Measurements from ENCODE around the gene RBFOX1. TPM values are rescaled to one million over a fixed set of nuclear protein-coding genes. Genes with fewer than 3 reads are reported as not detected.

The RBFOX1 gene
- total RNA-seq, 1 donor from 2014 or later: not detected

DNA sequence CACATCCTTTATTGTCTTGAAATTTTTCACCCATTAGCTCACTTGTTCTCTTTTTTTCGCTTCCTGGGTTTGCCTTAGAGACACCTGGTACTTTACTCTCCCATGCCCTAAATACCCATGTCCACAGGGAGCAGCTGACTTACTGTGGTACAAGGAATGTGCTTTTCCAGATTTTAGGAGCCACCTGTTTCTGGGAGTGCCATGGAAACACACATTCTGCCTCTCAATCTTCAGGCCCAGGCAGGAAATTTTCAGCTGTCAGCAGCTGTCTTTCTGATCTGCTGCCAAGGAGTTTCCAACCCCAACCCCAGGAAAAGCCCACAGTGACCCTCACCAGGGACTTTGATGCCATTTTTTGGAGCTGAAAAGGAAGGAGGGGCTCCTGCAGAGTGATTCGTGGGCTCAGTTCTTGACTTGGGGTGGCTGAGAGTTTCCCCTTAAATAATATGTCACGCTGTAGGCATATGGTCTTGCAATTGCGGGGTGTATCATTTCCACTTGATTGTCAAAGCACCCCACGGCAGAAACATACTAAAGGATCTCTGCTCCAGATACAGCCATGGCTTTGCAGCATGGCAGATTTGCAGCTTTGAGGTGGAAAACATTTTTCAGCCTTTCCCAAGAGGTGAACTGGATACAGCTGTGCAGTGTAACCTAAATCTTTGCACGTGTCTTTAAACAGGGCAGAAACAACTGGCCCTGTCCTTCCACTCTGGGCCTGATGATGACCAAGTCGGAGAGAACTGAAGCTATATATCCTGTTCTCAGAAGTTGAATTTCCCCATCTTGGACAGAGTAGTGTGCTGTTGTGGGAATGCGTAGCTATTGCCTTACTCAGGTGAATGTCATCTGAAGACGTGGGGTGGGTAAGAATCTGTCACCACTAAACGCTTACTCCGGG lies 19.2 kb downstream of the RBFOX1 start:
- H3K4me3 ChIP-seq (ENCODE audit: low read depth, low read length): no peak overlapping the region
- no peak for DNase-seq (ENCODE audit: low read depth)
- TF ChIP-seq, protein P1, sequence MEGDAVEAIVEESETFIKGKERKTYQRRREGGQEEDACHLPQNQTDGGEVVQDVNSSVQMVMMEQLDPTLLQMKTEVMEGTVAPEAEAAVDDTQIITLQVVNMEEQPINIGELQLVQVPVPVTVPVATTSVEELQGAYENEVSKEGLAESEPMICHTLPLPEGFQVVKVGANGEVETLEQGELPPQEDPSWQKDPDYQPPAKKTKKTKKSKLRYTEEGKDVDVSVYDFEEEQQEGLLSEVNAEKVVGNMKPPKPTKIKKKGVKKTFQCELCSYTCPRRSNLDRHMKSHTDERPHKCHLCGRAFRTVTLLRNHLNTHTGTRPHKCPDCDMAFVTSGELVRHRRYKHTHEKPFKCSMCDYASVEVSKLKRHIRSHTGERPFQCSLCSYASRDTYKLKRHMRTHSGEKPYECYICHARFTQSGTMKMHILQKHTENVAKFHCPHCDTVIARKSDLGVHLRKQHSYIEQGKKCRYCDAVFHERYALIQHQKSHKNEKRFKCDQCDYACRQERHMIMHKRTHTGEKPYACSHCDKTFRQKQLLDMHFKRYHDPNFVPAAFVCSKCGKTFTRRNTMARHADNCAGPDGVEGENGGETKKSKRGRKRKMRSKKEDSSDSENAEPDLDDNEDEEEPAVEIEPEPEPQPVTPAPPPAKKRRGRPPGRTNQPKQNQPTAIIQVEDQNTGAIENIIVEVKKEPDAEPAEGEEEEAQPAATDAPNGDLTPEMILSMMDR (conservative IDR thresholded peaks at IDR 0.05; ENCODE audit: low read depth, low read length): no peak

DNA sequence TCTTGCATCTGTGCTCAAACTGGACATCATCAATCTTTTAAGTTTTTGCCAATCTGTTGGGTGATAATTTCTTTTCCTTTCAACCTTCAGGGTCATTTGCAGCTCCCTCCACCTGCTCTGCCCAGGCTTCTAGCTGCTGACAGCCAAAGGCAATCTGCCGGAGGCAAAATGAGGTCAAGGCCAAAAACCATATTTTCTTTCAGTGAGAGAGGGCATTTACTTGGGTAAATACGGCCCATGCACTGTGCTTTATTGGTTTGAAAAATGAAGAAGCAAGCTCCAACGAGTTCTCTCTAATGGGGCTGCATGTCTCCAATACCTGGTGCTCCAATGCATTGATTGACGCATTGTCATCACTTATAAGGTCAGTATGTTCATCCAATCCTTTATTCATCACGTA lies 23.1 kb downstream of the RBFOX1 start:
- H3K4me3 ChIP-seq (ENCODE audit: low read depth, low read length): no peak overlapping the region
- no peak for DNase-seq (ENCODE audit: low read depth)
- TF ChIP-seq, protein P1 (conservative IDR thresholded peaks at IDR 0.05; ENCODE audit: low read depth, low read length): no peak

DNA sequence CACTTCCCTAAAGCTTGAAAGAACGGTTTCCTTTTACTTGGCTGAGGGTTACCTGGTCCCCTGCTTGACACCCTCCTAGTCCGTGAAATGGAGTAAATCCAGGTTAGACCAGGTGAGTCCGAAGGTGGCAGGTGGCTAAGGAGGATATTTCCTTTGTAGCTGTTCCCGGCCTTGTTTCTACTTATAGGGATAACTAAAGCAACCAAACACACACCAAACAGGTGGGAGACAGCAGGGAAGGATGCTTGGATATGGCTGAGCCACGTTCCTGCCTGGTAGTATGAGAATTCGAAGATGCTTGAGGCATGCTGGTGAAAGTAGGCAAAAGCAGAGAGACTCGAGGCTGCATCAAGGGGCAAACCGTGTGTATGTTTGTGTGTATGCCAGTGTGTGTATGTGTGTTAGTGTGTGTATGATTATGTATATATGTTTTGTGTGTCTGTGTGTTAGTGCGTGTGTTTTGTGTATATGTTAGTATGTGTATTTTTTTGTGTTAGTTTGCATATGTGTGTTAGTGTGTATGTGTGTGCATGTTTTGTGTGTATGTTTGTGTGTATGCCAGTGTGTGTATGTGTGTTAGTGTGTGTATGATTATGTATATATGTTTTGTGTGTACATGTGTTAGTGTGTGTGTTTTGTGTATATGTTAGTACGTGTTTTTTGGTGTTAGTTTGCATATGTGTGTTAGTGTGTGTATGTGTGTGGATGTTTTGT lies 28.9 kb downstream of the RBFOX1 start:
- TF ChIP-seq, protein P1 (conservative IDR thresholded peaks at IDR 0.05; ENCODE audit: low read depth, low read length): no peak
- H3K4me3 ChIP-seq (ENCODE audit: low read depth, low read length): no peak overlapping the region
- no peak for DNase-seq (ENCODE audit: low read depth)

DNA sequence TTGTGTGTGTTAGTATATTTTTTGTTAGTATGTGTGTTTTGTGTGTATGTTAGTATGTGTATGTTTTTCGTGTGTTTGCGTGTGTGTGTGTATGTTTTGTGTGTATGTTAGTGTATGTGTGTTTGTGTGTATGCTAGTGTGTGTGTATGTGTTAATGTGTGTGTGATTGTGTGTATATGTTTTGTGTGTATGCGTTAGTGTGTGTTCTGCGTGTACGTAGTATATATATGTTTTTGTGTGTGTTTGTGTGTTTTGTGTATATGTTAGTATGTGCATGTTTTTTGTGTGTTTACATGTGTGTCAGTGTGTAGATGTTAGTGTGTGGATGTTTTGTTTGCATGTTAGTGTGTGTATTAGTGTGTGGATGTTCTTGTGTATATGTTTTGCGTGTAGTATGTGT lies 29.6 kb downstream of the RBFOX1 start:
- no peak for DNase-seq (ENCODE audit: low read depth)
- H3K4me3 ChIP-seq (ENCODE audit: low read depth, low read length): no peak overlapping the region
- TF ChIP-seq, protein P1 (conservative IDR thresholded peaks at IDR 0.05; ENCODE audit: low read depth, low read length): no peak

DNA sequence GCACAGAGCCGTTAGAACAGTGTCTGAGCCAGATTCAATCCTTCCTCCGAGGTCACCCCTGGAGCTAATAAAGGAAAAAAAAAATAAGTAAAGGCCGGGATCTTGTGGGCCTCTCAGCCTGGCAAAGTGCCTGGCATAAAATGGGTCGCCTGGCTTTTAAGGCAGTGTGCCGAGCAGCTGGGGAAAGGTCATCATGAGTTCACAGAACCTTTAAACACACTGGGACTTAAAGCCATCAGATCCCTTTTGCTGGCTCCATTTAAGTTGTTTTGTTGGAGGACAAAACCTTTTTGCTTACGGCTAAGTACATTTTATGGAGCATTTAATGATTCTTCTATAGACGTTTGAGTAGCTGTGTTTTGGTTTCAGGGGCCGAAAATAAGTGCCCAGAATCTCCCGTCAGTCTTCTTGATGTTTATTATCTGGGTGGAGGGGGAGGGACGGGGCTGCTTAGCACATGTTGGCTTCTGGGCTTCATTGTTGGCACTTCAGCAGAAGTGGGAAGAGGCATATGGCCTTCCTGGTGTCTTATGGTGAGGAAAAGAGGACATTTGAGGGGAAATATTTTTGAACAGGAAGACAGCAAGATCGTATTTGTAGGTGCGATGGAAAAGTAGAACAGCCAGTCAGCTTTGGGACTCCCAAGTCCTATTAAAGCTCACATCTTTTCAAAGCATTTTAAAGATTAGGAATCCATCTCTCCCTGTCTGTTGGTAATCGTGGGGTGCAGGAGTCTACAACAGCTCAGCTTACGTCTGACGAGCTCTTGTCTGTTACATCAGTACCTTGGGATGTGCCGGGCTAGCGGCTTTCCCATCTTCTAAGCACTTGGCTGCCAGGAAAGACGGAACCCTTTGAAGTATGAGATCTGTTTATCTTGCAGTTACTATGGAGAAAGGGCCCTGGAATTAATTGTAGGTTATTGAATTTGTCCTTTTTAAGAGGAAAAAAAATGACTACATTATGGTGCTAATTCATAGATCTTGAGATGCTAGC lies 31.1 kb downstream of the RBFOX1 start:
- H3K4me3 ChIP-seq (ENCODE audit: low read depth, low read length): no peak overlapping the region
- no peak for DNase-seq (ENCODE audit: low read depth)
- TF ChIP-seq, protein P1 (conservative IDR thresholded peaks at IDR 0.05; ENCODE audit: low read depth, low read length): no peak

DNA sequence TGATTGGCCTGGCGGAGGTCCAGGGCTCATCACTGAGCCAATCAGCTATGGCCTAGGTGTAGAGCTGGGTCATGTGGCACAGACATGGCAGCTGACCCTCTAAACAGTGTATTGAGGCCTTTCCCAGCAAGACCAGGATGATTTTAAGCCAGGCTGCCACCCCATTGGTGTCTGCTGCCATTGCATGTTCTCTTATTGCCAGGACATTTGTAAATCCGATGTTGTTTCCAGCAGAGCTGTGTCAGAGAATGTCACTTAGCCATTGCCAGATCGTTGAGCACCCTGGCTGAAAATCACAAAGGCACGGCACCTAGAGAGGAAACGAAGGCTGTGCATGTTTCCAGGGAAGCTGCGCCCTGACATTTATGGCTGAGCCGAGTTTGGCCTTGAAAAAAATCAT lies 33.4 kb downstream of the RBFOX1 start:
- TF ChIP-seq, protein P1 (conservative IDR thresholded peaks at IDR 0.05; ENCODE audit: low read depth, low read length): no peak
- DNase-seq (ENCODE audit: low read depth): no peak

More for the DNA sequence above, 33.4 kb downstream of the RBFOX1 start:
- no peak overlapping the region for H3K4me3 ChIP-seq (ENCODE audit: low read depth, low read length)

Measured in epithelial cell of proximal tubule (primary cell).